HL-60 (cell line): ENCODE measurements around the gene DVL1.
"Not testable (repeated sequence)": the region's sequence is repeated elsewhere in the genome, so short reads cannot be mapped to it uniquely, and the experiment has no call there.

Experiments used
- DNase-seq, 2 experiments: peaks; one replicate each; pipeline ENCODE4 v3.0.0-alpha.2; 2010 to 2020; ENCODE audit warnings: low read depth in 1 of 2, low spot score in 1 of 2
- H3K27ac ChIP-seq: fragments of 250-450 bp; sonication (Bioruptor Pico); replicated peaks from 2 replicates; pipeline ENCODE4 v1.5.1; 2020; ENCODE audit warnings: mild to moderate bottlenecking, moderate library complexity
- H3K27me3 ChIP-seq: fragments of 250-450 bp; sonication (Bioruptor Pico); 2 replicates; pipeline ENCODE4 v1.5.1; 2021; ENCODE audit warnings: mild to moderate bottlenecking, moderate library complexity; ENCODE audit not compliant: insufficient read depth, poor library complexity, severe bottlenecking
- H3K4me3 ChIP-seq: replicated peaks from 2 replicates; pipeline ENCODE4 v1.5.1; 2011; ENCODE audit warnings: mild to moderate bottlenecking, control low read depth, low read length; ENCODE audit not compliant: insufficient read depth
- GABPA ChIP-seq: IDR thresholded peaks from 2 replicates; pipeline ENCODE4 v1.6.1; 2012; ENCODE audit warnings: low read depth
- POLR2AphosphoS5 ChIP-seq: IDR thresholded peaks from 2 replicates; pipeline ENCODE4 v1.6.1; 2012; ENCODE audit warnings: low read depth
- SPI1 ChIP-seq: IDR thresholded peaks from 2 replicates; pipeline ENCODE4 v1.6.1; 2012; ENCODE audit warnings: low read depth, mild to moderate bottlenecking, borderline replicate concordance
- TF ChIP-seq, protein P1 (sequence below): IDR thresholded peaks from 2 replicates; pipeline ENCODE4 v1.6.1; 2012; ENCODE audit warnings: low read depth; ENCODE audit not compliant: insufficient replicate concordance
- TF ChIP-seq, protein P2 (sequence below): IDR thresholded peaks from one replicate; pipeline ENCODE4 v1.5.1; 2011; ENCODE audit warnings: low read length, control low read depth, inconsistent platforms; ENCODE audit not compliant: insufficient read depth

Gene DVL1

DNA sequence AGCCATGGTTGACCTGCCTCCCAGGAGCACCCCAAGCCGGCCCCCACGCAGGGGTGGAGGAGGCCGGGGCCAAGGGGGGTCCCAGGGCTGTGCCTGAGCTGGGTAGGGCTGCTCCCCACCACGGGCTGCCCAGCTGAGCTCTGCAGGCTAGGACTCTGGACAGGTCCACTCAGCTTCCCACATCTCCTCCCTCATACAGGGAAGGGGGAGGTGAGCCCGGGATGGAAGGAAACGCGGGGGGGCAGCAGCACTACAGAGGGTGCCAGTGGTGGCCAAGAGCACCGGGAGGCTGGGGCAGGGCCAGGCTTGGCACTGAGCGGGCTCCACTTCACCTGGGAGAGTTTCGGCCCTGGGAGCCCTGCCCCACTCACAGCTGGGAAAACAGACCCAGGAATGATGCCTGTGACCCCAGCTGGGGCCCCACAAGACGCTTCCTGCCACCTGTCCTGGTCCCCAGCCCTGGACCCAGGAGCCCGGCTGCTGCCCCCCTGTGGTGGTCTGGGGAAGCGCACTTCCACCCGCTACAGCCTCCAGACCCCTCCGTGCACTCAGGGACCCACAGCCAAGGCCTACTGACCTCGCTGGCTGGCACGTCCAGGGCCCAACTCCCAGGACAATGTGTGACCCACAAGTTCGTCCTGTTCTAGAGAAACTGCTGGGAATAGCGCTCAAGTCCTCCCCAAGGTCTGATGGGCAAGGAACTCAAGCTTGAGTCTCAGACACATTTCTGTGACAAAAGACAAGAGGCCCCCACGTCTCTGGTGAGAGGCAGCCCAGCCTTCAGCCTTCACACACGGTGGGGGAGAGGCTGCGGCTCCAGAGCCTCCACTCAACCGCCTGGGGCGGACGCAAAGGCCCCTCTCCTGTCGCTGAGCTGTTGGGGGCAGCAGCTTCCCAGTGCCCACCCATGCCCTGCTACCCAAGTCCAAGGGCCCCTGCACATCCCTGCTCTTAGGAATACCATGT lies 22.8 kb upstream of the DVL1 start:
- peak; percentile 54 to 61 for DNase-seq
- H3K27ac ChIP-seq, result no peak overlapping the region

DNA sequence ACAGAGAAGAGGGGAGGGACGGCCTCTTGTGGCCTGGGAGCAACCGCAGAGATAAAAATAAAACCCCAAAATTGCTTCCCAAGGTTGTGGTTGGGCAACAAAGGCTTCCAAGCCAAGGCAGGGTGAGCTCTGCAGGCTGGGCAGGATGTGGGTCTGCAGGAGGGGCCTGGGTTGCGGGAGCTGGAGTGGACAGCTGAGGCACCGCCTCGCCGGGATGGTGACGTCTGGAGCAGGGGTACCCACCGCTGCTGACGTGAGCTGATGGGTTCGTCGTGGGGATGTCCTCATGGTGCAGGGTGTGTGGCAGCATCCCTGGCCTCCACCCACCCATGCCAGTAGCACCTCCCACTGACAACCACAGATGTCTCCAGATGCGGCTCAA lies 22.1 kb upstream of the DVL1 start:
- H3K27me3 ChIP-seq, result no peaks in the 10 kb centered on the region
- H3K27ac ChIP-seq, result no peak overlapping the region
- DNase-seq, result peak; percentile 78 to 80
- TF ChIP-seq SPI1 (no peak), POLR2AphosphoS5 (peak; percentile 86), GABPA (no peak)
- TF ChIP-seq, protein P1, sequence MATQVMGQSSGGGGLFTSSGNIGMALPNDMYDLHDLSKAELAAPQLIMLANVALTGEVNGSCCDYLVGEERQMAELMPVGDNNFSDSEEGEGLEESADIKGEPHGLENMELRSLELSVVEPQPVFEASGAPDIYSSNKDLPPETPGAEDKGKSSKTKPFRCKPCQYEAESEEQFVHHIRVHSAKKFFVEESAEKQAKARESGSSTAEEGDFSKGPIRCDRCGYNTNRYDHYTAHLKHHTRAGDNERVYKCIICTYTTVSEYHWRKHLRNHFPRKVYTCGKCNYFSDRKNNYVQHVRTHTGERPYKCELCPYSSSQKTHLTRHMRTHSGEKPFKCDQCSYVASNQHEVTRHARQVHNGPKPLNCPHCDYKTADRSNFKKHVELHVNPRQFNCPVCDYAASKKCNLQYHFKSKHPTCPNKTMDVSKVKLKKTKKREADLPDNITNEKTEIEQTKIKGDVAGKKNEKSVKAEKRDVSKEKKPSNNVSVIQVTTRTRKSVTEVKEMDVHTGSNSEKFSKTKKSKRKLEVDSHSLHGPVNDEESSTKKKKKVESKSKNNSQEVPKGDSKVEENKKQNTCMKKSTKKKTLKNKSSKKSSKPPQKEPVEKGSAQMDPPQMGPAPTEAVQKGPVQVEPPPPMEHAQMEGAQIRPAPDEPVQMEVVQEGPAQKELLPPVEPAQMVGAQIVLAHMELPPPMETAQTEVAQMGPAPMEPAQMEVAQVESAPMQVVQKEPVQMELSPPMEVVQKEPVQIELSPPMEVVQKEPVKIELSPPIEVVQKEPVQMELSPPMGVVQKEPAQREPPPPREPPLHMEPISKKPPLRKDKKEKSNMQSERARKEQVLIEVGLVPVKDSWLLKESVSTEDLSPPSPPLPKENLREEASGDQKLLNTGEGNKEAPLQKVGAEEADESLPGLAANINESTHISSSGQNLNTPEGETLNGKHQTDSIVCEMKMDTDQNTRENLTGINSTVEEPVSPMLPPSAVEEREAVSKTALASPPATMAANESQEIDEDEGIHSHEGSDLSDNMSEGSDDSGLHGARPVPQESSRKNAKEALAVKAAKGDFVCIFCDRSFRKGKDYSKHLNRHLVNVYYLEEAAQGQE, result no peak
- TF ChIP-seq, protein P2, sequence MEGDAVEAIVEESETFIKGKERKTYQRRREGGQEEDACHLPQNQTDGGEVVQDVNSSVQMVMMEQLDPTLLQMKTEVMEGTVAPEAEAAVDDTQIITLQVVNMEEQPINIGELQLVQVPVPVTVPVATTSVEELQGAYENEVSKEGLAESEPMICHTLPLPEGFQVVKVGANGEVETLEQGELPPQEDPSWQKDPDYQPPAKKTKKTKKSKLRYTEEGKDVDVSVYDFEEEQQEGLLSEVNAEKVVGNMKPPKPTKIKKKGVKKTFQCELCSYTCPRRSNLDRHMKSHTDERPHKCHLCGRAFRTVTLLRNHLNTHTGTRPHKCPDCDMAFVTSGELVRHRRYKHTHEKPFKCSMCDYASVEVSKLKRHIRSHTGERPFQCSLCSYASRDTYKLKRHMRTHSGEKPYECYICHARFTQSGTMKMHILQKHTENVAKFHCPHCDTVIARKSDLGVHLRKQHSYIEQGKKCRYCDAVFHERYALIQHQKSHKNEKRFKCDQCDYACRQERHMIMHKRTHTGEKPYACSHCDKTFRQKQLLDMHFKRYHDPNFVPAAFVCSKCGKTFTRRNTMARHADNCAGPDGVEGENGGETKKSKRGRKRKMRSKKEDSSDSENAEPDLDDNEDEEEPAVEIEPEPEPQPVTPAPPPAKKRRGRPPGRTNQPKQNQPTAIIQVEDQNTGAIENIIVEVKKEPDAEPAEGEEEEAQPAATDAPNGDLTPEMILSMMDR, result no peak
- H3K4me3 ChIP-seq, result peak overlapping the region; percentile 14; the same call in 1 of the 2 replicates

More for the DNA sequence above, 22.8 kb upstream of the DVL1 start:
- no peaks in the 10 kb centered on the region for H3K27me3 ChIP-seq
- peak overlapping the region; percentile 14 for H3K4me3 ChIP-seq
- no peak for TF ChIP-seq POLR2AphosphoS5
- TF ChIP-seq, protein P2, result peak; percentile 85

DNA sequence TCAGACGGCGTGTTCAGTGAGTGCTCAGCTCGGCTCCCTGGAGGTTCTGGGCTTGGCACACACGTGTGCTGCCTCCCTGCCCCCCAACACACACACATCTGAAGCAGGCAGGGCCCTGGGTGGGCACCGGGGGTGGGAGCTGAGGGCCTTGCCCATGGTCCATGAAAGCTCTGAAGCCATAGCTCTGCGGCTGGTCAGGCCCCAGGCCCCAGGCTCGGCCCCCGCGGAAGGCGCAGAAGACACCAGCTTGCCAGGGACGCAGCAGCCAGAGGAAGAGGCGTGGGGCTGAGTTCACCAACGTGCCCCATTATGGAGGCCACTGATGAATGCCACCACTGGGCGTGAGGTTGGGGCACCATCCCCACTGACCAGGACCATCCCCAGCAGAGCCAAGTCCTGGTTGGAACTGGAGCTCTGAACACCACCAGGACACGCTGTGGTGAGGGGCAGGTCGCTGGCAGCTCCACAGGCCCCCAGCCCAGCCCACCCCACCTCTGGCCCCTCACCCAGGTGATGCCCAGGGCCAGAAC lies 21.6 kb upstream of the DVL1 start:
- TF ChIP-seq POLR2AphosphoS5 (no peak), GABPA (no peak), SPI1 (no peak)
- TF ChIP-seq, protein P1, result no peak
- TF ChIP-seq, protein P2, result no peak
- Histone ChIP-seq H3K27me3 (no peaks in the 10 kb centered on the region), H3K27ac (no peak overlapping the region), H3K4me3 (no peak overlapping the region)
- no peak for DNase-seq

DNA sequence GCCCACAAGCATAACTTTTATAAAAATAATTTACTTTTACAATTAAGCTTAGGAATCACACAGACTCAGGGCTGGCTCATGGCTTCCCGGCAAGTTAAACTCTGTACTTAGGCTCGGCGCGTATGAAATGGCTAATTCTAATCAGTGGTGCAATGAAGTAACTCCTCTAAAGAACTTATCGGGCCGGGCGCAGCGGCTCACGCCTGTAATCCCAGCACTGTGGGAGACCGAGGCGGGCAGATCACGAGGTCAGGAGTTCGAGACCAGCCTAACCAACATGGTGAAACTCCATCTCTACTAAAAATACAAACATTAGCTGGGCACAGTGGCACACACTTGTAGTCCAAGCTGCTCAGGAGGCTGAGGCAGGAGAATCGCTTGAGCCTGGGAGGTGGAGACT lies 20.9 kb upstream of the DVL1 start:
- H3K27ac ChIP-seq, H3K4me3 ChIP-seq, DNase-seq, H3K27me3 ChIP-seq: not testable (repeated sequence)
